ENCODE measurements around the gene LRCH1. TPM values are rescaled to one million over a fixed set of nuclear protein-coding genes. Genes with fewer than 3 reads are reported as not detected.

LRCH1 gene
- polyA plus RNA-seq, 1 of the 3 experiments (the other 2 are of a cell fraction) = 5.5 TPM

DNA sequence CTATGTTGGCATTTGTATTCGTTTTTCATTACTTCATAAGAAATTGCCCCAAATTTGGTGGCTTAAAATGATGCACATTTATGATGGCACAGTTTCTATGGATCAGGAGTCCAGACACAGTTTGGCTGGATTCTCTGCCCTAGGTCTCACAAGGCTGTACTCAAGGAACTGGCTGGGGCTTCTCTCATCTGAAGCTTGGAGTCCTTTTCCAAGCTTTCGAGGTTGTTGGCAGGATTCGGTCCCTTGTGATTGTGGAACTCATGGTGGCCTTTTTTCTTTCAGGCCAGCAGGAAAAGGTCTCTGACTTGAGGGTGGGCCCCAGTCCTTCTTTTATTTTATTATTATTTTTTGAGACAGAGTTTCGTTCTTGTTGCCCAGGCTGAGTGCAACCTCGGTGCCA, 23.8 kb downstream of the LRCH1 start:
- CTCF ChIA-PET = interaction anchor here (1.0 kb wide), 1 partner anchor 22 kb away, joined by 4 read pairs; no protein-coding TSS in a partner anchor
- POLR2A ChIA-PET = no interaction called here

DNA sequence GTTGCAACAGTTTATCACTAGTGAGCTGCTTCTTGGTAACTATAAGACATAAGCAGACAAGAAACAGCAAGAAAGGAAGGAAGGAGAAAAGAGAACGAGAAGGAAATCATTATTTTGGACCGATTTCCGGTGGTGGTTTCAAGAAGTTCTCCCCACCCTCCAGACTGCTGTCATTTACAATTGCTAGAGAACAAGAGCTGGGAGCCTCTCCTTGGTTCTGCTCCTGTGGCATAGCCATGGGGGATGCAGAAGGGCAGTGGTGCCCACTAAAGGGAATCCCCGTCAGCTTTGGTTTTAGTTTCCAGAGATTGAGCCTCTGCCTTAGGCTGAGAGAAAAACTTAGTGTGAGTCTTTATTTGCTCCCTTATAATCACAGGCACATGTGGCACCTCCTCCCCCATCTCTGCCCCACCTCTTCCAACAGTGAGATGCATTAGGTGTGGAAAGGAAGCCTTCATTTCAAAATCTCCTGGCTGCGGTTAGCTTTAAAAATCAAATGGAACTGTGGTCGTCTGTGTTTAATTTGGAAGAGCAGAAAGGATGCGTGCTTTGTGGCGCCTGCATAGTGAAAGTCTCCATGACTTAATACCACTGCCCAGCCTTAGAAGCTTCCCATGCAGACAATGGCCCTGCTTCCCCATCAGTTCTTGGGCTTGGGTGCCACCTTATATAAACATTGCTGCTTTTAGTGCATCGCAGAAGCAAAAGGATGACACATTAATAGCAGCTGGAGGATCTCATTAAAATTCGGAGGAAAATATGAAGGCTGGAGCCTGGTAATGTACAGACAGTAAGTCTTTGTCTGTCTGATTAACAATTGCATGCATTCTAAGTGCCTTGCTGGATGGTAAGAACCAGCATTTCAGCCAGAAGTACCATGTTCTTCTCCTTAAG, 25.0 kb downstream of the LRCH1 start:
- peak overlapping the region; percentile 40; the same call in 1 of the 2 replicates for H3K4me2 ChIP-seq
- H2AFZ ChIP-seq (ENCODE audit: low read depth) = no peak overlapping the region
- H3K9me2 ChIP-seq = no peaks in the 10 kb centered on the region
- CTCF ChIA-PET = interaction anchor here (0.6 to 1.9 kb wide), 6 partner anchors 23 to 1412 kb away, joined by 3 to 5 read pairs (median 3); partner anchors contain the start of gene LRCH1
- H3K27ac ChIP-seq (ENCODE audit: low read depth in 2 of 2, low read length in 1 of 2) = peak overlapping the region in 1 of 2 experiments; percentile 12; a peak in 2 of 4 replicates
- peaks cover 13 to 43% of the 10 kb centered on the region in 2 experiments; a peak in 3 of 4 replicates for H3K4me1 ChIP-seq (ENCODE audit: control insufficient read depth in 1 of 2, insufficient read depth in 2 of 2, low read depth in 1 of 2, low read length in 1 of 2)
- H3F3A ChIP-seq (replicated peaks; ENCODE audit: insufficient read depth) = peaks cover 18% of the 10 kb centered on the region
- no peak for DNase-seq
- TF ChIP-seq TCF12 (IDR thresholded peaks at IDR 0.05) = 0 out of 2 replicates have a peak, but pooled peaks have one; percentile 18
- no peak for TF ChIP-seq FOXJ3 (CRISPR knock-in tag; IDR thresholded peaks at IDR 0.05)
- TF ChIP-seq, protein P1, sequence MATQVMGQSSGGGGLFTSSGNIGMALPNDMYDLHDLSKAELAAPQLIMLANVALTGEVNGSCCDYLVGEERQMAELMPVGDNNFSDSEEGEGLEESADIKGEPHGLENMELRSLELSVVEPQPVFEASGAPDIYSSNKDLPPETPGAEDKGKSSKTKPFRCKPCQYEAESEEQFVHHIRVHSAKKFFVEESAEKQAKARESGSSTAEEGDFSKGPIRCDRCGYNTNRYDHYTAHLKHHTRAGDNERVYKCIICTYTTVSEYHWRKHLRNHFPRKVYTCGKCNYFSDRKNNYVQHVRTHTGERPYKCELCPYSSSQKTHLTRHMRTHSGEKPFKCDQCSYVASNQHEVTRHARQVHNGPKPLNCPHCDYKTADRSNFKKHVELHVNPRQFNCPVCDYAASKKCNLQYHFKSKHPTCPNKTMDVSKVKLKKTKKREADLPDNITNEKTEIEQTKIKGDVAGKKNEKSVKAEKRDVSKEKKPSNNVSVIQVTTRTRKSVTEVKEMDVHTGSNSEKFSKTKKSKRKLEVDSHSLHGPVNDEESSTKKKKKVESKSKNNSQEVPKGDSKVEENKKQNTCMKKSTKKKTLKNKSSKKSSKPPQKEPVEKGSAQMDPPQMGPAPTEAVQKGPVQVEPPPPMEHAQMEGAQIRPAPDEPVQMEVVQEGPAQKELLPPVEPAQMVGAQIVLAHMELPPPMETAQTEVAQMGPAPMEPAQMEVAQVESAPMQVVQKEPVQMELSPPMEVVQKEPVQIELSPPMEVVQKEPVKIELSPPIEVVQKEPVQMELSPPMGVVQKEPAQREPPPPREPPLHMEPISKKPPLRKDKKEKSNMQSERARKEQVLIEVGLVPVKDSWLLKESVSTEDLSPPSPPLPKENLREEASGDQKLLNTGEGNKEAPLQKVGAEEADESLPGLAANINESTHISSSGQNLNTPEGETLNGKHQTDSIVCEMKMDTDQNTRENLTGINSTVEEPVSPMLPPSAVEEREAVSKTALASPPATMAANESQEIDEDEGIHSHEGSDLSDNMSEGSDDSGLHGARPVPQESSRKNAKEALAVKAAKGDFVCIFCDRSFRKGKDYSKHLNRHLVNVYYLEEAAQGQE (IDR thresholded peaks at IDR 0.05; ENCODE audit: low read depth, low read length) = no peak
- H3K9me3 ChIP-seq = no peaks in the 10 kb centered on the region
- POLR2A ChIA-PET = no interaction called here
- H3K9ac ChIP-seq = no peak overlapping the region
- peaks cover 19% of the 10 kb centered on the region for H4K20me1 ChIP-seq (ENCODE audit: insufficient read depth)
- peaks cover 64% of the 10 kb centered on the region for H3K79me2 ChIP-seq (ENCODE audit: insufficient read depth)
- 72% methylated on average over 10 of the region's 10 CpGs for WGBS (ENCODE audit: low lambda C conversion rate)
- H3K36me3 ChIP-seq (replicated peaks in 1 of 2; ENCODE audit: control insufficient read depth in 1 of 2, insufficient read depth in 2 of 2, low read length in 1 of 2) = no peaks in the 10 kb centered on the region
- no peaks in the 10 kb centered on the region for H3K27me3 ChIP-seq (ENCODE audit: insufficient read depth)
- H3K4me3 ChIP-seq (ENCODE audit: low read depth in 2 of 2, low read length in 1 of 2) = no peak overlapping the region

More for the DNA sequence above, 23.8 kb downstream of the LRCH1 start:
- no peak for TF ChIP-seq EZH2phosphoT487 (IDR thresholded peaks at IDR 0.05; ENCODE audit: borderline replicate concordance, low read depth)
- TF ChIP-seq CHD2 (IDR thresholded peaks at IDR 0.05; ENCODE audit: low read length, partially characterized antibody) = no peak
- no peak for TF ChIP-seq GATA2 (CRISPR knock-in tag; IDR thresholded peaks at IDR 0.05)
- TF ChIP-seq, protein P2, sequence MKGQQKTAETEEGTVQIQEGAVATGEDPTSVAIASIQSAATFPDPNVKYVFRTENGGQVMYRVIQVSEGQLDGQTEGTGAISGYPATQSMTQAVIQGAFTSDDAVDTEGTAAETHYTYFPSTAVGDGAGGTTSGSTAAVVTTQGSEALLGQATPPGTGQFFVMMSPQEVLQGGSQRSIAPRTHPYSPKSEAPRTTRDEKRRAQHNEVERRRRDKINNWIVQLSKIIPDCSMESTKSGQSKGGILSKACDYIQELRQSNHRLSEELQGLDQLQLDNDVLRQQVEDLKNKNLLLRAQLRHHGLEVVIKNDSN (IDR thresholded peaks at IDR 0.05; ENCODE audit: borderline replicate concordance, low read depth) = no peak
- TF ChIP-seq ELF1 (IDR thresholded peaks at IDR 0.05) = no peak
- TF ChIP-seq, protein P3, sequence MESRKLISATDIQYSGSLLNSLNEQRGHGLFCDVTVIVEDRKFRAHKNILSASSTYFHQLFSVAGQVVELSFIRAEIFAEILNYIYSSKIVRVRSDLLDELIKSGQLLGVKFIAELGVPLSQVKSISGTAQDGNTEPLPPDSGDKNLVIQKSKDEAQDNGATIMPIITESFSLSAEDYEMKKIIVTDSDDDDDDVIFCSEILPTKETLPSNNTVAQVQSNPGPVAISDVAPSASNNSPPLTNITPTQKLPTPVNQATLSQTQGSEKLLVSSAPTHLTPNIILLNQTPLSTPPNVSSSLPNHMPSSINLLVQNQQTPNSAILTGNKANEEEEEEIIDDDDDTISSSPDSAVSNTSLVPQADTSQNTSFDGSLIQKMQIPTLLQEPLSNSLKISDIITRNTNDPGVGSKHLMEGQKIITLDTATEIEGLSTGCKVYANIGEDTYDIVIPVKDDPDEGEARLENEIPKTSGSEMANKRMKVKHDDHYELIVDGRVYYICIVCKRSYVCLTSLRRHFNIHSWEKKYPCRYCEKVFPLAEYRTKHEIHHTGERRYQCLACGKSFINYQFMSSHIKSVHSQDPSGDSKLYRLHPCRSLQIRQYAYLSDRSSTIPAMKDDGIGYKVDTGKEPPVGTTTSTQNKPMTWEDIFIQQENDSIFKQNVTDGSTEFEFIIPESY (IDR thresholded peaks at IDR 0.05; ENCODE audit: borderline replicate concordance, low read depth) = no peak
- no peak for TF ChIP-seq JUND (IDR thresholded peaks at IDR 0.05)
- TF ChIP-seq PBX3 (IDR thresholded peaks at IDR 0.05) = no peak
- TF ChIP-seq EP300 (IDR thresholded peaks at IDR 0.05; ENCODE audit: borderline replicate concordance in 1 of 2, low read depth in 1 of 2, low read length in 1 of 2) = no peak
- TF ChIP-seq RCOR1 (IDR thresholded peaks at IDR 0.05; ENCODE audit: low read length) = no peak
- H3K27ac ChIP-seq (ENCODE audit: low read depth in 2 of 2, low read length in 1 of 2) = peak overlapping the region in 1 of 2 experiments; percentile 67; a peak in 1 of 4 replicates
- H3K4me1 ChIP-seq (ENCODE audit: control insufficient read depth in 1 of 2, insufficient read depth in 2 of 2, low read depth in 1 of 2, low read length in 1 of 2) = peaks cover 17 to 39% of the 10 kb centered on the region in 2 experiments; a peak in 3 of 4 replicates
- no peak overlapping the region for H3K9ac ChIP-seq
- no peaks in the 10 kb centered on the region for H3K36me3 ChIP-seq (replicated peaks in 1 of 2; ENCODE audit: control insufficient read depth in 1 of 2, insufficient read depth in 2 of 2, low read length in 1 of 2)
- H3K4me3 ChIP-seq (ENCODE audit: low read depth in 2 of 2, low read length in 1 of 2) = no peak overlapping the region
- H3K79me2 ChIP-seq (ENCODE audit: insufficient read depth) = peaks cover 73% of the 10 kb centered on the region
- H3K4me2 ChIP-seq = 0 out of 2 replicates have a peak overlapping the region, but pooled peaks have one; percentile 50
- H3F3A ChIP-seq (replicated peaks; ENCODE audit: insufficient read depth) = peaks cover 18% of the 10 kb centered on the region
- H4K20me1 ChIP-seq (ENCODE audit: insufficient read depth) = peaks cover 27% of the 10 kb centered on the region
- DNase-seq = no peak
- no peaks in the 10 kb centered on the region for H3K27me3 ChIP-seq (ENCODE audit: insufficient read depth)
- H3K9me2 ChIP-seq = no peaks in the 10 kb centered on the region
- H3K9me3 ChIP-seq = no peaks in the 10 kb centered on the region
- 96% methylated on average over 5 of the region's 5 CpGs for WGBS (ENCODE audit: low lambda C conversion rate)
- H2AFZ ChIP-seq (ENCODE audit: low read depth) = no peak overlapping the region

Measured in SK-N-SH (cell line).